ENCODE data around the gene UBE2QL1.

The UBE2QL1 gene

GRCh38 chr5:6503342-6503741 lies 54.7 kb downstream of the UBE2QL1 start:
- no peaks in the 10 kb centered on the region for H3K9me3 ChIP-seq (ENCODE audit: insufficient read depth, low read length)
- H3K27ac ChIP-seq (ENCODE audit: low read depth, low read length) = no peak overlapping the region
- no peaks in the 10 kb centered on the region for H3F3A ChIP-seq (ENCODE audit: insufficient read depth)
- no peaks in the 10 kb centered on the region for H3K36me3 ChIP-seq (ENCODE audit: low read length)
- H3K9ac ChIP-seq (ENCODE audit: low read length) = no peak overlapping the region
- H3K27me3 ChIP-seq (ENCODE audit: low read length) = no peaks in the 10 kb centered on the region
- no peak overlapping the region for H3K4me2 ChIP-seq (ENCODE audit: low read depth, low read length, poor library complexity, severe bottlenecking)
- H3K4me3 ChIP-seq (ENCODE audit: insufficient read depth, low read length, poor library complexity, severe bottlenecking) = no peak overlapping the region
- H3K9me2 ChIP-seq (replicated peaks; ENCODE audit: insufficient read depth, low read length) = no peaks in the 10 kb centered on the region
- H3K79me2 ChIP-seq (ENCODE audit: insufficient read depth, low read length) = no peaks in the 10 kb centered on the region
- H2AFZ ChIP-seq (ENCODE audit: low read depth, low read length, severe bottlenecking) = no peak overlapping the region
- no peak for TF ChIP-seq CTCF (IDR thresholded peaks at IDR 0.05; ENCODE audit: insufficient read depth, low read length, poor library complexity, severe bottlenecking)
- TF ChIP-seq EZH2phosphoT487 (conservative IDR thresholded peaks at IDR 0.05; ENCODE audit: low read length) = no peak
- no peaks in the 10 kb centered on the region for H4K20me1 ChIP-seq (ENCODE audit: low read depth, low read length)

- Histone ChIP-seq H3K9me3 (ENCODE audit: insufficient read depth, low read length) (no peaks in the 10 kb centered on the region), H3K4me2 (ENCODE audit: low read depth, low read length, poor library complexity, severe bottlenecking) (no peak overlapping the region), H3K9ac (ENCODE audit: low read length) (no peak overlapping the region), H3K27me3 (ENCODE audit: low read length) (no peaks in the 10 kb centered on the region), H3K27ac (ENCODE audit: low read depth, low read length) (no peak overlapping the region), H3K36me3 (ENCODE audit: low read length) (no peaks in the 10 kb centered on the region), H3K9me2 (replicated peaks; ENCODE audit: insufficient read depth, low read length) (no peaks in the 10 kb centered on the region), H3K4me3 (ENCODE audit: insufficient read depth, low read length, poor library complexity, severe bottlenecking) (no peak overlapping the region), H3F3A (ENCODE audit: insufficient read depth) (no peaks in the 10 kb centered on the region), H4K20me1 (ENCODE audit: low read depth, low read length) (no peaks in the 10 kb centered on the region), H3K79me2 (ENCODE audit: insufficient read depth, low read length) (no peaks in the 10 kb centered on the region), H2AFZ (ENCODE audit: low read depth, low read length, severe bottlenecking) (no peak overlapping the region)
- TF ChIP-seq CTCF (IDR thresholded peaks at IDR 0.05; ENCODE audit: insufficient read depth, low read length, poor library complexity, severe bottlenecking) = no peak
- TF ChIP-seq EZH2phosphoT487 (conservative IDR thresholded peaks at IDR 0.05; ENCODE audit: low read length) = no peak
These were observed 56.2 kb downstream of the UBE2QL1 start for GRCh38 chr5:6504677-6505415.

- H3K79me2 ChIP-seq (ENCODE audit: insufficient read depth, low read length) = no peaks in the 10 kb centered on the region
- no peak overlapping the region for H2AFZ ChIP-seq (ENCODE audit: low read depth, low read length, severe bottlenecking)
- H3F3A ChIP-seq (ENCODE audit: insufficient read depth) = no peaks in the 10 kb centered on the region
- H3K9me2 ChIP-seq (replicated peaks; ENCODE audit: insufficient read depth, low read length) = no peaks in the 10 kb centered on the region
- no peaks in the 10 kb centered on the region for H3K27me3 ChIP-seq (ENCODE audit: low read length)
- H3K27ac ChIP-seq (ENCODE audit: low read depth, low read length) = no peak overlapping the region
- no peaks in the 10 kb centered on the region for H3K9me3 ChIP-seq (ENCODE audit: insufficient read depth, low read length)
- no peaks in the 10 kb centered on the region for H3K36me3 ChIP-seq (ENCODE audit: low read length)
- no peak overlapping the region for H3K9ac ChIP-seq (ENCODE audit: low read length)
- no peak overlapping the region for H3K4me2 ChIP-seq (ENCODE audit: low read depth, low read length, poor library complexity, severe bottlenecking)
- no peaks in the 10 kb centered on the region for H4K20me1 ChIP-seq (ENCODE audit: low read depth, low read length)
- TF ChIP-seq CTCF (IDR thresholded peaks at IDR 0.05; ENCODE audit: insufficient read depth, low read length, poor library complexity, severe bottlenecking) (no peak), EZH2phosphoT487 (conservative IDR thresholded peaks at IDR 0.05; ENCODE audit: low read length) (no peak)
- H3K4me3 ChIP-seq (ENCODE audit: insufficient read depth, low read length, poor library complexity, severe bottlenecking) = no peak overlapping the region
These were observed 56.7 kb downstream of the UBE2QL1 start for GRCh38 chr5:6505416-6505755.

All from SU-DHL-6 (cell line).